ENCODE data around the gene UROC1.

UROC1 gene

DNA sequence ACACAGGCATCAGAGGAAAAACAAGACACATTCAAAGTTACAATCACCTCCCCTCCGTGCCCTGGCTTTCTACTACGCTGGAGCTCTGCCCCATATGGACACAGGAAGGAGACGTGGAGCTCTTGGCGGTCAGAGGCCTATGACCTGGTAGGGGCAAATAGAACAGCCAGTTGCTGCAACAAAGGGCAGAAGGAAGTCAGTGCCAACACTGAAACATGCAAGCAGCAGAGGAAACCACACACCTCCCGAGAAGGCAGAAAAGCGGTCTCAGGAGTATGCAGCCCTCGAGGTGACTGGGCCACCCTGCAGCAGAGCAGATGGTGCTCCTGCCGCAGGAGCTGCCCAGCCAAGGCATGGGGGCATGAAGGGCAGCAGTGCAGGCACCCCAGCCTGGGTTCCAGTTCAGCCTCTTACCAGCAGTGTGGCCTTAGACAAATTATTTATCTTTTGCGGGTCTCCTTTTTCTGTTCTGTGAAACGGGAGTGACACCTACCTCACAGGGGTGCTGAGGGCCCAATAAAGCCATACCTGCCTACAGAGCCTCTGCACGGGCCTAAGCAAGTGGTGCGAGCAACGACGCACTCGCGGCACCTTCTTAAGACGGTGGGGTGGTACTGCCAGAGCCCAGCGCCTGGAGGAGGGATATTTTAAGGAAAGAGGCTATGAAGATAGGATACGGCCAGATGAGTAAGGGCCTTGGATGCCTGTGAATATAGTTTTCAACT lies 50.5 kb downstream of the UROC1 start:
- WGBS, 2 donors (ENCODE audit: extremely low coverage in 2 of 2, insufficient read length in 2 of 2, insufficient replicate concordance in 1 of 2), result no CpG with 5 or more reads among the region's 19 CpGs
- no peak for DNase-seq (ENCODE audit: low spot score)
- Histone ChIP-seq H3K4ac (ENCODE audit: low read length) (no peak overlapping the region), H3K14ac (ENCODE audit: low read length) (no peak overlapping the region), H4K91ac (ENCODE audit: low read depth, low read length, poor library complexity) (no peak overlapping the region), H3K27me3 (ENCODE audit: control insufficient read depth in 3 of 3, insufficient read depth in 3 of 3, low read depth in 1 of 3, low read length in 3 of 3) (no peaks in the 10 kb centered on the region), H2BK5ac (ENCODE audit: low read length) (no peak overlapping the region), H2BK15ac (ENCODE audit: low read length) (no peak overlapping the region), H3K18ac (ENCODE audit: low read length) (no peak overlapping the region), H4K8ac (ENCODE audit: low read depth, low read length) (no peak overlapping the region), H2AFZ (ENCODE audit: low read length) (no peak overlapping the region), H3K27ac (replicated peaks; ENCODE audit: low read length) (no peak overlapping the region), H3K4me3 (ENCODE audit: low read length in 2 of 2) (no peak overlapping the region), H2AK5ac (ENCODE audit: low read depth, low read length) (no peak overlapping the region), H2BK12ac (ENCODE audit: low read length) (no peak overlapping the region), H3K23ac (ENCODE audit: low read depth, low read length, poor library complexity) (no peak overlapping the region), H2BK120ac (ENCODE audit: low read depth, low read length) (no peak overlapping the region), H3K9me3 (replicated peaks in 1 of 2; ENCODE audit: control insufficient read depth in 2 of 2, insufficient read depth in 1 of 2, low read depth in 1 of 2, low read length in 2 of 2) (no peaks in the 10 kb centered on the region), H3K4me2 (ENCODE audit: insufficient read depth, low read length, poor library complexity, severe bottlenecking) (no peak overlapping the region), H3K9ac (ENCODE audit: low read depth, low read length, poor library complexity) (no peak overlapping the region), H3K36me3 (replicated peaks in 1 of 2; ENCODE audit: control insufficient read depth in 2 of 2, insufficient read depth in 2 of 2, low read length in 2 of 2) (peaks cover 70 to 98% of the 10 kb centered on the region in 2 donors), H3K4me1 (ENCODE audit: control insufficient read depth in 2 of 2, insufficient read depth in 1 of 2, low read depth in 1 of 2, low read length in 2 of 2) (peaks cover 0 to 3% of the 10 kb centered on the region in 2 donors), H3K79me1 (ENCODE audit: low read depth, low read length) (peaks cover 21% of the 10 kb centered on the region)

DNA sequence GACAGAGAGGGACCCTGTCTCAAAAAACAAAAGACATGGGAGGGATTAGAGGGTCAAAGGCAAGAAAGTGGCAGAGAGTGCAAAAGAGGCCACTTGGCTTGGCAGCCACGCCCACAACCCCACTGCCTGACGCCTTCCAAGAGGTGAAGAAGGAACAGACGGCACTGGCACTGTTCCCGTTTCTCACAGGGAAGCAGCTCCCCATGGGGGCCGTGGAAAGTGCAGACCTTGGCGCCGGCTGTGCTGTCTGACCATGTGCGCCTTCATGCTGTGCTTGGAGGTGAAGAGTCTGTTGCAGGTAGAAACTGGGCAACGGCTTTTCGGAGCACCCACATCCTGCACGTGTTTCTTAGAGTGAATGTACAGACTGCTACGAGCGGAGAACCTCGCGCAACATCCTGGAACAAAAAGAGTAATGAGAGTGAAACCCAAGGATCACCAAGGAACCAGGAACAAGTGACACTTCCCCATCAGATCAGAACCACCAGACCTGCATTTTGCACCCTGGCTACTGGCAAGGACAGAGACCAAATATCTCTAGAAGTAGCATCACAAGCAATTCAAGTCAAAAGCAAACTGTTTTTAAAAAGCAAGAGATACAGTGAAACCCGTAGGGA lies 51.5 kb downstream of the UROC1 start:
- Histone ChIP-seq H3K9ac (ENCODE audit: low read depth, low read length, poor library complexity) (no peak overlapping the region), H3K9me3 (replicated peaks in 1 of 2; ENCODE audit: control insufficient read depth in 2 of 2, insufficient read depth in 1 of 2, low read depth in 1 of 2, low read length in 2 of 2) (no peaks in the 10 kb centered on the region), H2BK120ac (ENCODE audit: low read depth, low read length) (no peak overlapping the region), H3K79me1 (ENCODE audit: low read depth, low read length) (peaks cover 25% of the 10 kb centered on the region), H3K18ac (ENCODE audit: low read length) (no peak overlapping the region), H3K27ac (replicated peaks; ENCODE audit: low read length) (no peak overlapping the region), H3K14ac (ENCODE audit: low read length) (peak overlapping the region; percentile 86), H2AK5ac (ENCODE audit: low read depth, low read length) (no peak overlapping the region), H3K23ac (ENCODE audit: low read depth, low read length, poor library complexity) (no peak overlapping the region), H3K4me1 (ENCODE audit: control insufficient read depth in 2 of 2, insufficient read depth in 1 of 2, low read depth in 1 of 2, low read length in 2 of 2) (peaks cover 0 to 2% of the 10 kb centered on the region in 2 donors), H3K4ac (ENCODE audit: low read length) (no peak overlapping the region), H2AFZ (ENCODE audit: low read length) (no peak overlapping the region), H3K4me3 (ENCODE audit: low read length in 2 of 2) (no peak overlapping the region), H4K8ac (ENCODE audit: low read depth, low read length) (no peak overlapping the region), H2BK15ac (ENCODE audit: low read length) (no peak overlapping the region), H2BK5ac (ENCODE audit: low read length) (no peak overlapping the region), H3K4me2 (ENCODE audit: insufficient read depth, low read length, poor library complexity, severe bottlenecking) (no peak overlapping the region), H3K27me3 (ENCODE audit: control insufficient read depth in 3 of 3, insufficient read depth in 3 of 3, low read depth in 1 of 3, low read length in 3 of 3) (no peaks in the 10 kb centered on the region), H4K91ac (ENCODE audit: low read depth, low read length, poor library complexity) (no peak overlapping the region), H3K36me3 (replicated peaks in 1 of 2; ENCODE audit: control insufficient read depth in 2 of 2, insufficient read depth in 2 of 2, low read length in 2 of 2) (peaks cover 75 to 98% of the 10 kb centered on the region in 2 donors), H2BK12ac (ENCODE audit: low read length) (no peak overlapping the region)
- no peak for DNase-seq (ENCODE audit: low spot score)
- no CpG with 5 or more reads among the region's 16 CpGs for WGBS, 2 donors (ENCODE audit: extremely low coverage in 2 of 2, insufficient read length in 2 of 2, insufficient replicate concordance in 1 of 2)

DNA sequence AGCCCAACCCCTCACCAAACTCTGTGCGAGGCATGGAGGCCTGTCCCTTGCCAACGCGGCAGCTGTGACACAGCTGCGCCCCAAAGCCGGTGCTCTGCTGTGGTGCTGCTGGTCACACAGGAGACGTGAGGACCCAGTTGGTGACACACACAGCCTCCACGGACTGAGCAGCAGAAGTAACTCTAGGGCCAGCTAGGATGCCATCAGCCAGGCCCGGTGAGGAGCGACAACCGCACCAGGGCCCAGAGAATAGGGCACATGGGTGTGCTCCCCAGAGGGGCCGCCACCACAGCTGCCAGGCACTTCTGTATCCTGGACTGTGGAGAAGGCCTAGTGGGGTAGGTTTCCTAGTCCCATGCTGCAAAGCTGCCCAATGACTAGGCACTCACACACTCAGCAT lies 52.6 kb downstream of the UROC1 start:
- Histone ChIP-seq H3K4me2 (ENCODE audit: insufficient read depth, low read length, poor library complexity, severe bottlenecking) (no peak overlapping the region), H3K4ac (ENCODE audit: low read length) (no peak overlapping the region), H4K8ac (ENCODE audit: low read depth, low read length) (peak overlapping the region; percentile 23), H3K9me3 (replicated peaks in 1 of 2; ENCODE audit: control insufficient read depth in 2 of 2, insufficient read depth in 1 of 2, low read depth in 1 of 2, low read length in 2 of 2) (no peaks in the 10 kb centered on the region), H2BK5ac (ENCODE audit: low read length) (no peak overlapping the region), H3K9ac (ENCODE audit: low read depth, low read length, poor library complexity) (no peak overlapping the region), H3K14ac (ENCODE audit: low read length) (no peak overlapping the region), H3K23ac (ENCODE audit: low read depth, low read length, poor library complexity) (no peak overlapping the region), H3K4me3 (ENCODE audit: low read length in 2 of 2) (no peak overlapping the region), H2BK120ac (ENCODE audit: low read depth, low read length) (no peak overlapping the region), H3K36me3 (replicated peaks in 1 of 2; ENCODE audit: control insufficient read depth in 2 of 2, insufficient read depth in 2 of 2, low read length in 2 of 2) (peaks cover 75 to 98% of the 10 kb centered on the region in 2 donors), H3K27me3 (ENCODE audit: control insufficient read depth in 3 of 3, insufficient read depth in 3 of 3, low read depth in 1 of 3, low read length in 3 of 3) (no peaks in the 10 kb centered on the region), H3K4me1 (ENCODE audit: control insufficient read depth in 2 of 2, insufficient read depth in 1 of 2, low read depth in 1 of 2, low read length in 2 of 2) (peaks cover 0 to 2% of the 10 kb centered on the region in 2 donors), H3K27ac (replicated peaks; ENCODE audit: low read length) (no peak overlapping the region), H3K79me1 (ENCODE audit: low read depth, low read length) (peaks cover 25% of the 10 kb centered on the region), H4K91ac (ENCODE audit: low read depth, low read length, poor library complexity) (no peak overlapping the region), H2AFZ (ENCODE audit: low read length) (no peak overlapping the region), H3K18ac (ENCODE audit: low read length) (no peak overlapping the region), H2AK5ac (ENCODE audit: low read depth, low read length) (no peak overlapping the region), H2BK15ac (ENCODE audit: low read length) (no peak overlapping the region), H2BK12ac (ENCODE audit: low read length) (no peak overlapping the region)
- DNase-seq (ENCODE audit: low spot score), result no peak
- WGBS, 2 donors (ENCODE audit: extremely low coverage in 2 of 2, insufficient read length in 2 of 2, insufficient replicate concordance in 1 of 2), result no CpG with 5 or more reads among the region's 11 CpGs

DNA sequence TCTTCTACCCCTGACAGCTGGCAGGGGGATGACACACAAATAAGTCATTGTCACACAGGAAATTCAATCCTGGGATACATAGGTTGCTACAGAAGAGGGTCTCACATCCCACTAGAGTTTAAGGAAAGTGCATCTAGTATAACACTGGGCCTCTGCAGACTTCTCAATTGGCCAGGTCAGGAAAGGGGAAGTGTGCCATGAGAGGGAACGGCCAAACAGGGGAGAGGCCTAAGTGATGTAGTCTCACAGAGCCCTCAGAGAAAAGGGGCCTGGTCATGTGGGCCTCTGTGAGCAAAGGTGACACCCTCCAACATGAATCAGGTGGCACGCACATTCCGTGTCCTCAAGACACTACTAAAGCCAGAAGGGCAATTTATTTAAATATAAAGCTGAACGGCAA lies 53.1 kb downstream of the UROC1 start:
- no peak overlapping the region for H2BK120ac ChIP-seq (ENCODE audit: low read depth, low read length)
- H3K4me1 ChIP-seq (ENCODE audit: control insufficient read depth in 2 of 2, insufficient read depth in 1 of 2, low read depth in 1 of 2, low read length in 2 of 2), result peaks cover 0 to 2% of the 10 kb centered on the region in 2 donors
- H3K23ac ChIP-seq (ENCODE audit: low read depth, low read length, poor library complexity), result no peak overlapping the region
- H4K91ac ChIP-seq (ENCODE audit: low read depth, low read length, poor library complexity), result no peak overlapping the region
- DNase-seq (ENCODE audit: low spot score), result no peak
- no peak overlapping the region for H2AK5ac ChIP-seq (ENCODE audit: low read depth, low read length)
- no peaks in the 10 kb centered on the region for H3K27me3 ChIP-seq (ENCODE audit: control insufficient read depth in 3 of 3, insufficient read depth in 3 of 3, low read depth in 1 of 3, low read length in 3 of 3)
- no peak overlapping the region for H3K4me3 ChIP-seq (ENCODE audit: low read length in 2 of 2)
- H3K36me3 ChIP-seq (replicated peaks in 1 of 2; ENCODE audit: control insufficient read depth in 2 of 2, insufficient read depth in 2 of 2, low read length in 2 of 2), result peaks cover 74 to 98% of the 10 kb centered on the region in 2 donors
- no peak overlapping the region for H2BK12ac ChIP-seq (ENCODE audit: low read length)
- H3K9me3 ChIP-seq (replicated peaks in 1 of 2; ENCODE audit: control insufficient read depth in 2 of 2, insufficient read depth in 1 of 2, low read depth in 1 of 2, low read length in 2 of 2), result no peaks in the 10 kb centered on the region
- H4K8ac ChIP-seq (ENCODE audit: low read depth, low read length), result no peak overlapping the region
- no peak overlapping the region for H3K4me2 ChIP-seq (ENCODE audit: insufficient read depth, low read length, poor library complexity, severe bottlenecking)
- no peak overlapping the region for H3K14ac ChIP-seq (ENCODE audit: low read length)
- H2BK5ac ChIP-seq (ENCODE audit: low read length), result no peak overlapping the region
- no peak overlapping the region for H3K9ac ChIP-seq (ENCODE audit: low read depth, low read length, poor library complexity)
- H3K27ac ChIP-seq (replicated peaks; ENCODE audit: low read length), result no peak overlapping the region
- no peak overlapping the region for H3K4ac ChIP-seq (ENCODE audit: low read length)
- peaks cover 25% of the 10 kb centered on the region for H3K79me1 ChIP-seq (ENCODE audit: low read depth, low read length)
- no peak overlapping the region for H2AFZ ChIP-seq (ENCODE audit: low read length)
- no CpG with 5 or more reads among the region's 4 CpGs for WGBS, 2 donors (ENCODE audit: extremely low coverage in 2 of 2, insufficient read length in 2 of 2, insufficient replicate concordance in 1 of 2)
- no peak overlapping the region for H2BK15ac ChIP-seq (ENCODE audit: low read length)
- no peak overlapping the region for H3K18ac ChIP-seq (ENCODE audit: low read length)
